ENCODE results near the gene FGF21.
A peak's percentile ranks its signal among the peaks of the same experiment; 100 is the strongest.
"Not testable (repeated sequence)": the region's sequence is repeated elsewhere in the genome, so short reads cannot be mapped to it uniquely, and the experiment has no call there.

Gene FGF21

GRCh38 chr19:48716562-48717291, 38.6 kb upstream of the FGF21 start (continued):
- TF ChIP-seq ZNF560 (tag by site-specific recombination; IDR thresholded peaks at IDR 0.05; ENCODE audit: borderline replicate concordance) (no peak), ZNF600 (tag by site-specific recombination; IDR thresholded peaks at IDR 0.05) (peak; percentile 73; the same call in 1 of the 2 replicates), ZFP37 (tag by site-specific recombination; IDR thresholded peaks at IDR 0.05) (peak; percentile 49; the same call in 1 of the 2 replicates), ZNF623 (tag by site-specific recombination; IDR thresholded peaks at IDR 0.05) (no peak), INSM2 (tag by site-specific recombination; IDR thresholded peaks at IDR 0.05) (0 out of 2 replicates have a peak, but pooled peaks have one; percentile 45), ZNF449 (tag by site-specific recombination; IDR thresholded peaks at IDR 0.05) (peak; percentile 59), ZNF112 (tag by site-specific recombination; IDR thresholded peaks at IDR 0.05) (no peak), ZNF792 (tag by site-specific recombination; IDR thresholded peaks at IDR 0.05) (no peak), IKZF3 (tag by site-specific recombination; IDR thresholded peaks at IDR 0.05) (peak; percentile 95)
- TF ChIP-seq, protein P1, sequence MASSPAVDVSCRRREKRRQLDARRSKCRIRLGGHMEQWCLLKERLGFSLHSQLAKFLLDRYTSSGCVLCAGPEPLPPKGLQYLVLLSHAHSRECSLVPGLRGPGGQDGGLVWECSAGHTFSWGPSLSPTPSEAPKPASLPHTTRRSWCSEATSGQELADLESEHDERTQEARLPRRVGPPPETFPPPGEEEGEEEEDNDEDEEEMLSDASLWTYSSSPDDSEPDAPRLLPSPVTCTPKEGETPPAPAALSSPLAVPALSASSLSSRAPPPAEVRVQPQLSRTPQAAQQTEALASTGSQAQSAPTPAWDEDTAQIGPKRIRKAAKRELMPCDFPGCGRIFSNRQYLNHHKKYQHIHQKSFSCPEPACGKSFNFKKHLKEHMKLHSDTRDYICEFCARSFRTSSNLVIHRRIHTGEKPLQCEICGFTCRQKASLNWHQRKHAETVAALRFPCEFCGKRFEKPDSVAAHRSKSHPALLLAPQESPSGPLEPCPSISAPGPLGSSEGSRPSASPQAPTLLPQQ (tag by site-specific recombination; IDR thresholded peaks at IDR 0.05): peak; percentile 68

DNA sequence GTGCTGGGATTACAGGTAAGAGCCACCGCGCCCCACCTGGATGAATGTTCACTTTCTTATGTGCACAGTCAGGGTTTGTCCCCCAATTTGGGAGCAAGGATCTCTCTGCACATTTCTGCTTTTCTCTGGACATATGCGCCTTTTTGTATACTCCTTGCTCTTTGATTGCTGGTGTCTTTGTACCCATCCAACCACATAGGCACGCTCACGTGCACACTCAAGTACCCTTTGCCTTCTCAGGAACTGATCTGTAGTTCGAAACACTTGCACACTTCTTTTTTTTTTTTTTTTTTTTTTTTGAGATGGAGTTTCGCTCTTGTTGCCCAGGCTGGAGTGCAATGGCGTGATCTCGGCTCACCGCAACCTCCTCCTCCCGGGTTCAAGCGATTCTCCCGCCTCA, 37.2 kb upstream of the FGF21 start:
- CTCF ChIA-PET: not testable (repeated sequence)

DNA sequence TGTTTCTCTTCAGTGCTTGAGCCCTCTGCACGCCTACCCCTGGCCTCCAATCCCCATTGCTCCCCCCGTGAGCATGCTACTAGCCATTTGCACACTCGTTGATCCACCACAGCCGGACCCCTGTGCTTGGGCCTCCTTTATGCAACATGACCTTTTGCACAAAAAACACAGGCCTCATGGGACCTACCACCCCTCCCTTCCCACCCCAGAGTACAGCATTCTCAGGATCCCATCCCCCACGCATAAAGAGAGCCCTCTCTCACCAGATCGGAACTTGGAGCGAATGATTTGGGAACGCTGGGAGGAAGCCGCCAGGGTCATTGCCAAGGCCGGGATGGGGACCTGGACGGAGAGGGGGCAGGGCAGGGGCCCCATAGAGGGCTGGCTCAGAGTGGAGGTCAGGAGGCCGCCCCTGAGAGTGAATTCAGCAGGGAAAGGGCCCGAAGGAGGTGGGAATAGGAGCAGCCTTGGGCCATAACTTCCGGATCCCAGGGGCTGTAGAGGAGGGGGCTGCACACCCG, 36.6 kb upstream of the FGF21 start:
- TF ChIP-seq ZNF658 (tag by site-specific recombination; IDR thresholded peaks at IDR 0.05) (no peak), MZF1 (tag by site-specific recombination; IDR thresholded peaks at IDR 0.05; ENCODE audit: borderline replicate concordance) (no peak)
- ChIA-PET POLR2A (interaction anchor here (0.6 kb wide), 1 partner anchor 20 kb away, joined by 4 read pairs; no protein-coding TSS in a partner anchor), CTCF (no interaction called here)
- no peak overlapping the region for H3K27ac ChIP-seq (ENCODE audit: extremely low read depth, low read depth, low read length)
- H3K4me1 ChIP-seq (ENCODE audit: control insufficient read depth, insufficient read depth, low read length): peaks cover 5% of the 10 kb centered on the region
- no peaks in the 10 kb centered on the region for H3K9me3 ChIP-seq (ENCODE audit: control insufficient read depth, insufficient read depth, low read depth, low read length)
- H3K4me3 ChIP-seq (ENCODE audit: low read depth, low read length): no peak overlapping the region
- no peaks in the 10 kb centered on the region for H3K36me3 ChIP-seq (ENCODE audit: control insufficient read depth in 2 of 2, insufficient read depth in 1 of 2, low read length in 2 of 2)

More for the DNA sequence above, 37.2 kb upstream of the FGF21 start:
- not testable (repeated sequence) for H3K36me3 ChIP-seq (ENCODE audit: control insufficient read depth in 2 of 2, insufficient read depth in 1 of 2, low read length in 2 of 2); H3K27ac ChIP-seq (ENCODE audit: extremely low read depth, low read depth, low read length); H3K4me3 ChIP-seq (ENCODE audit: low read depth, low read length); H3K4me1 ChIP-seq (ENCODE audit: control insufficient read depth, insufficient read depth, low read length); H3K9me3 ChIP-seq (ENCODE audit: control insufficient read depth, insufficient read depth, low read depth, low read length)
- POLR2A ChIA-PET: interaction anchor here (0.6 kb wide), 1 partner anchor 19 kb away, joined by 4 read pairs; no protein-coding TSS in a partner anchor
- TF ChIP-seq, protein P2, sequence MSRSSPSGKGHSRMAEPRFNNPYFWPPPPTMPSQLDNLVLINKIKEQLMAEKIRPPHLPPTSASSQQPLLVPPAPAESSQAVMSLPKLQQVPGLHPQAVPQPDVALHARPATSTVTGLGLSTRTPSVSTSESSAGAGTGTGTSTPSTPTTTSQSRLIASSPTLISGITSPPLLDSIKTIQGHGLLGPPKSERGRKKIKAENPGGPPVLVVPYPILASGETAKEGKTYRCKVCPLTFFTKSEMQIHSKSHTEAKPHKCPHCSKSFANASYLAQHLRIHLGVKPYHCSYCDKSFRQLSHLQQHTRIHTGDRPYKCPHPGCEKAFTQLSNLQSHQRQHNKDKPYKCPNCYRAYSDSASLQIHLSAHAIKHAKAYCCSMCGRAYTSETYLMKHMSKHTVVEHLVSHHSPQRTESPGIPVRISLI (tag by site-specific recombination; IDR thresholded peaks at IDR 0.05): 0 out of 2 replicates have a peak, but pooled peaks have one; percentile 47
